Mesothelial cell of epicardium (in vitro differentiated cells): ENCODE results near the gene CSNK1A1. TPM values are rescaled to one million over a fixed set of nuclear protein-coding genes. Genes with fewer than 3 reads are reported as not detected.
"Not testable (repeated sequence)": the region's sequence is repeated elsewhere in the genome, so short reads cannot be mapped to it uniquely, and the experiment has no call there.

Experiments used
- DNase-seq, 2 experiments: peaks; one replicate each; pipeline ENCODE4 v3.0.0; 2021; ENCODE audit warnings: low spot score in 2 of 2; ENCODE audit not compliant: unreplicated experiment in 2 of 2
- H3K27ac Mint-ChIP-seq: 2 replicates; pipeline ENCODE4 v1.8.0; 2021; ENCODE audit warnings: mixed read lengths
- H3K27me3 Mint-ChIP-seq: 2 replicates; pipeline ENCODE4 v1.8.0; 2021; ENCODE audit warnings: low read depth, mixed read lengths
- H3K36me3 Mint-ChIP-seq: 2 replicates; pipeline ENCODE4 v1.8.0; 2021; ENCODE audit warnings: mixed read lengths
- H3K4me1 Mint-ChIP-seq: 2 replicates; pipeline ENCODE4 v1.8.0; 2021; ENCODE audit warnings: mixed read lengths
- H3K4me3 Mint-ChIP-seq: 2 replicates; pipeline ENCODE4 v1.8.0; 2021; ENCODE audit warnings: mild to moderate bottlenecking, moderate library complexity, mixed read lengths
- H3K9me3 Mint-ChIP-seq: 2 replicates; pipeline ENCODE4 v1.8.0; 2021; ENCODE audit warnings: mixed read lengths
- total RNA-seq: library from RNA; stranded (reverse); gene quantifications from 3 replicates; pipeline ENCODE4 v1.2.1, GENCODE V29; 2021
- TF ChIP-seq, protein P1 (sequence below): fragments of 200-600 bp; sonication (generic); IDR thresholded peaks from one replicate; pipeline ENCODE4 v1.5.0; 2021; ENCODE audit warnings: antibody characterized with exemption; ENCODE audit not compliant: unreplicated experiment

CSNK1A1 gene
- total RNA-seq, 1 donor from 2014 or later = 254 TPM

DNA sequence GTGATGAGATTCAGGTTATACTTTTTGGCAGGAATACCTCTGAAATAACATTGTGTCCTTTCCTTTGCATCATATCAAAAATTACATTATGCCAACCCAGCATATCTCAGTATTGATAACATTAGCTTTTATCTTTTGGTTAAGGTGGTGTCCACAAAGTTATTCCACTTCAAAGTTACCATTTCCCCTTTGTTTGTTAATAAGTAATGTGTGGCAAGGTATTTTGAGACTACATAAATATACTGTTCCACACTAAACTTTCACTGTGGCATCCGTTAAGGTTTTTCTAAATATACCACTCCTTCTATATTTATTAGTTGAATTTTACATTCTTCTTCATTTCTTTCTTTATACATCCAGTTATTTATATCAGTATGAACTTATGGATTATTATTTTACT lies 16.0 kb upstream of the CSNK1A1 start:
- Mint-ChIP-seq H3K9me3 (no peaks in the 10 kb centered on the region), H3K4me1 (peaks cover 14% of the 10 kb centered on the region), H3K27ac (no peak overlapping the region), H3K36me3 (no peaks in the 10 kb centered on the region), H3K4me3 (no peak overlapping the region), H3K27me3 (no peaks in the 10 kb centered on the region)
- DNase-seq = no peak
- TF ChIP-seq, protein P1, sequence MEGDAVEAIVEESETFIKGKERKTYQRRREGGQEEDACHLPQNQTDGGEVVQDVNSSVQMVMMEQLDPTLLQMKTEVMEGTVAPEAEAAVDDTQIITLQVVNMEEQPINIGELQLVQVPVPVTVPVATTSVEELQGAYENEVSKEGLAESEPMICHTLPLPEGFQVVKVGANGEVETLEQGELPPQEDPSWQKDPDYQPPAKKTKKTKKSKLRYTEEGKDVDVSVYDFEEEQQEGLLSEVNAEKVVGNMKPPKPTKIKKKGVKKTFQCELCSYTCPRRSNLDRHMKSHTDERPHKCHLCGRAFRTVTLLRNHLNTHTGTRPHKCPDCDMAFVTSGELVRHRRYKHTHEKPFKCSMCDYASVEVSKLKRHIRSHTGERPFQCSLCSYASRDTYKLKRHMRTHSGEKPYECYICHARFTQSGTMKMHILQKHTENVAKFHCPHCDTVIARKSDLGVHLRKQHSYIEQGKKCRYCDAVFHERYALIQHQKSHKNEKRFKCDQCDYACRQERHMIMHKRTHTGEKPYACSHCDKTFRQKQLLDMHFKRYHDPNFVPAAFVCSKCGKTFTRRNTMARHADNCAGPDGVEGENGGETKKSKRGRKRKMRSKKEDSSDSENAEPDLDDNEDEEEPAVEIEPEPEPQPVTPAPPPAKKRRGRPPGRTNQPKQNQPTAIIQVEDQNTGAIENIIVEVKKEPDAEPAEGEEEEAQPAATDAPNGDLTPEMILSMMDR = no peak

DNA sequence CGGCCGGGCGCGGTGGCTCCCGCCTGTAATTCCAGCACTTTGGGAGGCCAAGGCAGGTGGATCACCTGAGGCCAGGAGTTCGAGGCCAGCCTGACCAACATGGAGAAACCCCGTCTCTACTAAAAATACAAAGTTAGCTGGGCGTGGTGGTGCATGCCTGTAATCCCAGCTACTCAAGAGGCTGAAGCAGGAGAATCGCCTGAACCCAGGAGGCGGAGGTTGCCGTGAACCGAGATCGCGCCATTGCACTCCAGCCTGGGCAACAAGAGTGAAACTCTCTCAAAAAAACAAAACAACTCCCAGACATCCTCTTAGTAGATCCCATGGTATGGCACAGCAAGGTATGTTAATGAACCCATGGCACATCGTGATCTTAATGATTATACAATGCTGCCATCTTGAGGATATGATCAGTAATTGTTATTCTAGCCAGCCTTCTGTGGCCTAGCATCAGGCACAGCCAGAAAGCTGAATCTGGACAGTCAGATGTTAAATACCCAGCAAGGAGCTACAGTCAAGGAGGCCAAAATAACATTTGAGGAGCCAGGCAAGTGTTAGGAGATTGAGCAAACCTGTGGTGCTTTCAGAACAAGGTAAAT lies 13.4 kb upstream of the CSNK1A1 start:
- H3K4me3 Mint-ChIP-seq = peak overlapping the region; percentile 10
- H3K36me3 Mint-ChIP-seq, DNase-seq, H3K9me3 Mint-ChIP-seq, H3K27me3 Mint-ChIP-seq: not testable (repeated sequence)
- peaks cover 24% of the 10 kb centered on the region for H3K4me1 Mint-ChIP-seq
- peak overlapping the region; percentile 31 for H3K27ac Mint-ChIP-seq
- TF ChIP-seq, protein P1 = peak; percentile 70

DNA sequence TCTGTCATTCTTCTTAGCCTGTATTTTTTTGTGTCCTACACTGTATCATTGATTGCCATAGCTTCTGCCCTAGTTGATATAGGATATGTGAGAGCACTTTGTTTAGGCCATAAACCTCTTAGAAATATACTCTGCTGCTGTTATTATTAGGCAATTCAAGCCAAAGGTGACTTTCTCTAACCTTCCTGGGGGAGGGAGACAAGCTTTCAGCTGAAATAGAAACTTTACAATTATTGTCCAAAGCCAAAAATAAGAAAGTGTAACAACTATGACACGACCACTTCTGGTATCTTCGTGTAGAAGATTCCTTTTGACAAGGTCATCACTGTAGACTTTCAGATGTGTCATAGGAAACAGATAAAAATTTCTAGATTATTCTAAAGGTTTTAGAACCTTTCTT lies 12.2 kb upstream of the CSNK1A1 start:
- TF ChIP-seq, protein P1 = no peak
- H3K9me3 Mint-ChIP-seq = no peaks in the 10 kb centered on the region
- H3K27ac Mint-ChIP-seq = peak overlapping the region; percentile 55
- peaks cover 24% of the 10 kb centered on the region for H3K4me1 Mint-ChIP-seq
- no peaks in the 10 kb centered on the region for H3K27me3 Mint-ChIP-seq
- H3K4me3 Mint-ChIP-seq = no peak overlapping the region
- no peak for DNase-seq
- H3K36me3 Mint-ChIP-seq = no peaks in the 10 kb centered on the region

DNA sequence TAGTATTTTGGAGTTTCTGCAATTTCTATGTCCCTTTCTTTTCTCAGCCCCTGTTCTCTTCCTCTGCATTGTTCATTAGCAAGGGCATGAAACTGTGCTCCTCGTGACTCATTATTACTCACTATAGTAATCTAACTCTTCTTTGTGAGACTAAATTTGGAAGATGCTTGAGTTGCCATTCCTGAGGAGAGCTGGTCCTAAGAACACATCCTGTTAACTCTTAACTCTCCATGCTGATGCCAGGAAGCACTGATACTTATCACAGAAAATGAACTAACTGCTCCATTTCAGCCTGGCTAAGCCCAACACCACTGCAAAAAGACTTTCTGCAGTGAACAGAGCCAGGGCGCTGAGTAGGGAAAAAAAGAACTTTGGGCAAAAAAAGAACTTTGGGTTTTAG lies 10.6 kb upstream of the CSNK1A1 start:
- Mint-ChIP-seq H3K27ac (peak overlapping the region; percentile 88), H3K4me1 (peaks cover 24% of the 10 kb centered on the region), H3K36me3 (no peaks in the 10 kb centered on the region), H3K9me3 (no peaks in the 10 kb centered on the region), H3K4me3 (no peak overlapping the region), H3K27me3 (no peaks in the 10 kb centered on the region)
- no peak for DNase-seq
- TF ChIP-seq, protein P1 = no peak

DNA sequence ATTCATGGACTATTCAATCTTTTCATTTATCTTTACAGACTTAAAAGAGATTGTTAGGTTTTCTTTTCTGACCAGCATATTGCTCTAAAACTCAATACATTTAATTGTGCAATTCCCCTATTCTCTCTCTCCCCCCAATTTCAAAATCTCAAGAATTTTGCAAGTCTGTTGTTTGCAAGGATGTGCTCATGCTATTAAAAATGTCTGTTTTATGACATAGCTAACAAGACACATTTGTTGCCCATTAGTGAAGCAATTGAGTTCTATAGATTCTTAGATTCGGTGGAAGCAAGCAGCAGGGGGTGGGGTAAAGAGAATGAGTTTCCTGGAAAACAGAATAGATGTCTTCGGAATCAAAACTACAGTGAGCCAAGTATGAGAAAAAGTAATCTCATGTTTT lies 8.5 kb upstream of the CSNK1A1 start:
- Mint-ChIP-seq H3K4me1 (peaks cover 24% of the 10 kb centered on the region), H3K27ac (no peak overlapping the region), H3K27me3 (no peaks in the 10 kb centered on the region), H3K36me3 (no peaks in the 10 kb centered on the region), H3K9me3 (no peaks in the 10 kb centered on the region), H3K4me3 (no peak overlapping the region)
- DNase-seq = no peak
- TF ChIP-seq, protein P1 = no peak
